DMS53 (cell line): ENCODE data around the gene KIAA1549.
"Not testable (repeated sequence)": the region's sequence is repeated elsewhere in the genome, so short reads cannot be mapped to it uniquely, and the experiment has no call there.

Experiments used
- DNase-seq: peaks from one replicate; lab custom pipeline; 2025; lab: John Stamatoyannopoulos, UW

The KIAA1549 gene

GRCh38 chr7:138813945-138814344 lies 167.2 kb downstream of the KIAA1549 start:
- DNase-seq, result no peak

- not testable (repeated sequence) for DNase-seq
Observed at GRCh38 chr7:138811327-138811726, 169.9 kb downstream of the KIAA1549 start.

- no peak for DNase-seq
Observed at GRCh38 chr7:138809346-138809745, 171.8 kb downstream of the KIAA1549 start.

- no peak for DNase-seq
Observed at GRCh38 chr7:138804618-138805017, 176.6 kb downstream of the KIAA1549 start.

GRCh38 chr7:138802706-138803105 lies 178.5 kb downstream of the KIAA1549 start:
- DNase-seq, result no peak

GRCh38 chr7:138801256-138801655 lies 179.9 kb downstream of the KIAA1549 start:
- no peak for DNase-seq

GRCh38 chr7:138799336-138800000 lies 181.7 kb downstream of the KIAA1549 start:
- no peak for DNase-seq

GRCh38 chr7:138798836-138799235 lies 182.4 kb downstream of the KIAA1549 start:
- DNase-seq, result no peak

- peak; percentile 77 for DNase-seq
Observed at GRCh38 chr7:138797715-138798320, 183.4 kb downstream of the KIAA1549 start, which contains the start of the genes ATP6V0A4 and TMEM213. Gene ATP6V0A4 (minus strand): TSS chr7:138798196. CDS start chr7:138771247, 26,949 bp downstream. Gene TMEM213 (plus strand): TSS chr7:138797994. CDS start chr7:138798105, 111 bp downstream.

GRCh38 chr7:138797046-138797445 lies 184.1 kb downstream of the KIAA1549 start:
- not testable (repeated sequence) for DNase-seq

- no peak for DNase-seq
Observed at GRCh38 chr7:138796038-138796615, 185.1 kb downstream of the KIAA1549 start.

GRCh38 chr7:138785587-138786437 lies 195.4 kb downstream of the KIAA1549 start:
- no peak for DNase-seq

GRCh38 chr7:138784692-138785091 lies 196.5 kb downstream of the KIAA1549 start:
- no peak for DNase-seq
